Astrocyte (in vitro differentiated cells and primary cell): ENCODE results near the gene EPM2A. TPM values are rescaled to one million over a fixed set of nuclear protein-coding genes. Genes with fewer than 3 reads are reported as not detected.

Experiments
- DNase-seq: peaks from one replicate; pipeline ENCODE4 v3.0.0-alpha.2; 2010; ENCODE audit warnings: low read depth
- FAIRE-seq: peaks from 2 replicates; lab custom pipeline; 2011; peaks lifted over from hg19 to GRCh38; lab: Jason Lieb, UNC
- H2AFZ ChIP-seq: 2 replicates; pipeline ENCODE4 v1.6.0; 2012; ENCODE audit warnings: low read depth, low read length, inconsistent platforms
- H3K27ac ChIP-seq: 2 replicates; pipeline ENCODE4 v1.5.1; 2011; ENCODE audit warnings: low read depth, low read length, inconsistent platforms
- H3K27me3 ChIP-seq: 2 replicates; pipeline ENCODE4 v1.6.0; 2011; ENCODE audit warnings: low read length, inconsistent platforms; ENCODE audit not compliant: insufficient read depth
- H3K36me3 ChIP-seq: 2 replicates; pipeline ENCODE4 v1.5.1; 2011; ENCODE audit warnings: low read length, inconsistent platforms; ENCODE audit not compliant: insufficient read depth
- H3K4me1 ChIP-seq: 2 replicates; pipeline ENCODE4 v1.5.1; 2011; ENCODE audit warnings: low read length, inconsistent platforms; ENCODE audit not compliant: insufficient read depth
- H3K4me2 ChIP-seq: 2 replicates; pipeline ENCODE4 v1.6.0; 2012; ENCODE audit warnings: low read length, inconsistent platforms
- H3K4me3 ChIP-seq: 2 replicates; pipeline ENCODE4 v1.5.1; 2011; ENCODE audit warnings: low read depth, mild to moderate bottlenecking, low read length, inconsistent platforms; ENCODE audit not compliant: insufficient read depth
- H3K79me2 ChIP-seq: 2 replicates; pipeline ENCODE4 v1.6.0; 2012; ENCODE audit warnings: mild to moderate bottlenecking, low read length, inconsistent platforms; ENCODE audit not compliant: insufficient read depth
- H3K9ac ChIP-seq: 2 replicates; pipeline ENCODE4 v1.6.0; 2012; ENCODE audit warnings: mild to moderate bottlenecking, low read length, inconsistent platforms
- H3K9me3 ChIP-seq: 2 replicates; pipeline ENCODE4 v1.5.1; 2012; ENCODE audit warnings: low read depth, mild to moderate bottlenecking, low read length, inconsistent platforms; ENCODE audit not compliant: insufficient read depth
- H4K20me1 ChIP-seq: 2 replicates; pipeline ENCODE4 v1.6.0; 2012; ENCODE audit warnings: low read length, inconsistent platforms; ENCODE audit not compliant: insufficient read depth
- H3K27ac Mint-ChIP-seq: one replicate; pipeline ENCODE4 v1.8.0; 2021; ENCODE audit warnings: mild to moderate bottlenecking, mixed read lengths; ENCODE audit not compliant: unreplicated experiment
- H3K27me3 Mint-ChIP-seq: one replicate; pipeline ENCODE4 v1.8.0; 2021; ENCODE audit warnings: low read depth, mixed read lengths; ENCODE audit not compliant: unreplicated experiment
- H3K36me3 Mint-ChIP-seq: one replicate; pipeline ENCODE4 v1.8.0; 2021; ENCODE audit warnings: low read depth, mixed read lengths; ENCODE audit not compliant: unreplicated experiment
- H3K4me1 Mint-ChIP-seq: one replicate; pipeline ENCODE4 v1.8.0; 2021; ENCODE audit warnings: low read depth, mixed read lengths; ENCODE audit not compliant: unreplicated experiment
- H3K4me3 Mint-ChIP-seq: one replicate; pipeline ENCODE4 v1.8.0; 2021; ENCODE audit warnings: mild to moderate bottlenecking, moderate library complexity, mixed read lengths; ENCODE audit not compliant: unreplicated experiment
- H3K9me3 Mint-ChIP-seq: one replicate; pipeline ENCODE4 v1.8.0; 2021; ENCODE audit warnings: mild to moderate bottlenecking, mixed read lengths; ENCODE audit not compliant: unreplicated experiment
- EZH2 ChIP-seq: IDR thresholded peaks from 2 replicates; pipeline ENCODE4 v1.6.1; 2012; ENCODE audit warnings: mild to moderate bottlenecking, low read length, inconsistent platforms; ENCODE audit not compliant: insufficient read depth
- total RNA-seq: library from RNA; stranded (reverse); gene quantifications from 2 replicates; pipeline ENCODE4 v1.2.1, GENCODE V29; 2021
- TF ChIP-seq, protein P1 (sequence below): IDR thresholded peaks from 2 replicates; pipeline ENCODE4 v1.5.1; 2011; ENCODE audit warnings: low read depth, mild to moderate bottlenecking, inconsistent platforms, low read length, moderate library complexity; ENCODE audit not compliant: insufficient read depth

Gene EPM2A
- total RNA-seq, 1 donor from 2014 or later, result 5.2 TPM

DNA sequence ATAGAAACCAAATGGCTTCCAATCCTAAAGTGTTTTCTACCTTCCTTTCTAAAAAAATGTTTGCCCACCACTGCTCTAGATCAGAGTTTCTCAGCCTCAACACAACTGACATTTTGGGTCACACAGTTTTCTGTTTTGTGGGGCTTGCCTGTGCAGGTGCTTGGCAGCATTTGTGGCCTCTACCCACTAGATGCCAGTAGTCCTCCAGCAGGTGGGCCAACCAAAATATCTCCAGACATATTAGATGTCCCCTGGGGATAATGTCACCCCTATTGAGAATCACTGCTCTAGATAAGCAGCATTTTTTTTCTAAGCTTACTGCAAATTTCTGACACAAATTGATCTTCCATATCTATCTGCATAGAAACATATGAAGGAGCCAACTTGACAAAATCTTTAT is 26.3 kb upstream of the EPM2A start:
- DNase-seq, result no peak

GRCh38 chr6:145758113-145758512 is 22.8 kb upstream of the EPM2A start:
- FAIRE-seq, result no peak
- Mint-ChIP-seq H3K36me3 (no peaks in the 10 kb centered on the region), H3K9me3 (no peaks in the 10 kb centered on the region), H3K27me3 (no peaks in the 10 kb centered on the region), H3K27ac (no peak overlapping the region), H3K4me1 (peaks cover 9% of the 10 kb centered on the region), H3K4me3 (no peak overlapping the region)
- H3K27ac ChIP-seq, result no peak overlapping the region
- H3K36me3 ChIP-seq, result no peaks in the 10 kb centered on the region
- H3K4me2 ChIP-seq, result peak overlapping the region; percentile 18
- DNase-seq, result no peak
- H2AFZ ChIP-seq, result no peak overlapping the region
- no peak overlapping the region for H3K9ac ChIP-seq
- no peak overlapping the region for H3K4me3 ChIP-seq
- no peaks in the 10 kb centered on the region for H3K4me1 ChIP-seq
- no peaks in the 10 kb centered on the region for H3K9me3 ChIP-seq
- TF ChIP-seq, protein P1, sequence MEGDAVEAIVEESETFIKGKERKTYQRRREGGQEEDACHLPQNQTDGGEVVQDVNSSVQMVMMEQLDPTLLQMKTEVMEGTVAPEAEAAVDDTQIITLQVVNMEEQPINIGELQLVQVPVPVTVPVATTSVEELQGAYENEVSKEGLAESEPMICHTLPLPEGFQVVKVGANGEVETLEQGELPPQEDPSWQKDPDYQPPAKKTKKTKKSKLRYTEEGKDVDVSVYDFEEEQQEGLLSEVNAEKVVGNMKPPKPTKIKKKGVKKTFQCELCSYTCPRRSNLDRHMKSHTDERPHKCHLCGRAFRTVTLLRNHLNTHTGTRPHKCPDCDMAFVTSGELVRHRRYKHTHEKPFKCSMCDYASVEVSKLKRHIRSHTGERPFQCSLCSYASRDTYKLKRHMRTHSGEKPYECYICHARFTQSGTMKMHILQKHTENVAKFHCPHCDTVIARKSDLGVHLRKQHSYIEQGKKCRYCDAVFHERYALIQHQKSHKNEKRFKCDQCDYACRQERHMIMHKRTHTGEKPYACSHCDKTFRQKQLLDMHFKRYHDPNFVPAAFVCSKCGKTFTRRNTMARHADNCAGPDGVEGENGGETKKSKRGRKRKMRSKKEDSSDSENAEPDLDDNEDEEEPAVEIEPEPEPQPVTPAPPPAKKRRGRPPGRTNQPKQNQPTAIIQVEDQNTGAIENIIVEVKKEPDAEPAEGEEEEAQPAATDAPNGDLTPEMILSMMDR, result no peak
- TF ChIP-seq EZH2, result no peak
- H3K27me3 ChIP-seq, result no peaks in the 10 kb centered on the region
- H3K79me2 ChIP-seq, result no peaks in the 10 kb centered on the region
- no peaks in the 10 kb centered on the region for H4K20me1 ChIP-seq

More for the DNA sequence above, 26.3 kb upstream of the EPM2A start:
- H3K4me1 Mint-ChIP-seq, result no peaks in the 10 kb centered on the region
- Histone ChIP-seq H3K27ac (no peak overlapping the region), H3K4me1 (no peaks in the 10 kb centered on the region), H3K27me3 (no peaks in the 10 kb centered on the region), H3K9ac (no peak overlapping the region), H3K4me3 (no peak overlapping the region), H3K4me2 (no peak overlapping the region), H3K36me3 (no peaks in the 10 kb centered on the region), H2AFZ (no peak overlapping the region), H3K9me3 (no peaks in the 10 kb centered on the region), H4K20me1 (no peaks in the 10 kb centered on the region), H3K79me2 (no peaks in the 10 kb centered on the region)
- no peak overlapping the region for H3K4me3 Mint-ChIP-seq
- H3K9me3 Mint-ChIP-seq, result no peaks in the 10 kb centered on the region
- H3K27me3 Mint-ChIP-seq, result no peaks in the 10 kb centered on the region
- TF ChIP-seq, protein P1, result no peak
- no peak for TF ChIP-seq EZH2
- H3K36me3 Mint-ChIP-seq, result no peaks in the 10 kb centered on the region
- H3K27ac Mint-ChIP-seq, result no peak overlapping the region
- no peak for FAIRE-seq

- no peaks in the 10 kb centered on the region for H3K79me2 ChIP-seq
- H3K4me3 ChIP-seq, result no peak overlapping the region
- TF ChIP-seq EZH2, result no peak
- TF ChIP-seq, protein P1, result no peak
- Mint-ChIP-seq H3K4me3 (no peak overlapping the region), H3K27ac (peak overlapping the region; percentile 37), H3K4me1 (peaks cover 9% of the 10 kb centered on the region), H3K27me3 (no peaks in the 10 kb centered on the region), H3K36me3 (no peaks in the 10 kb centered on the region), H3K9me3 (no peaks in the 10 kb centered on the region)
- no peak overlapping the region for H3K9ac ChIP-seq
- no peaks in the 10 kb centered on the region for H4K20me1 ChIP-seq
- DNase-seq (peak; percentile 88), FAIRE-seq (peak; percentile 5)
- H3K9me3 ChIP-seq, result no peaks in the 10 kb centered on the region
- H3K27ac ChIP-seq, result no peak overlapping the region
- H3K4me1 ChIP-seq, result no peaks in the 10 kb centered on the region
- no peak overlapping the region for H2AFZ ChIP-seq
- no peaks in the 10 kb centered on the region for H3K36me3 ChIP-seq
- H3K27me3 ChIP-seq, result no peaks in the 10 kb centered on the region
- H3K4me2 ChIP-seq, result no peak overlapping the region
Measured at GRCh38 chr6:145756170-145756662, 20.9 kb upstream of the EPM2A start.
